Measurements from ENCODE around the gene UGT8.
"Not testable (repeated sequence)": the region's sequence is repeated elsewhere in the genome, so short reads cannot be mapped to it uniquely, and the experiment has no call there.

The UGT8 gene

GRCh38 chr4:114563536-114564315 lies 34.9 kb upstream of the UGT8 start:
- no peak overlapping the region for H3K4me3 ChIP-seq (ENCODE audit: low read depth, low read length)
- CTCF ChIA-PET, result no interaction called here
- DNase-seq (ENCODE audit: low read depth, low spot score), result no peak

GRCh38 chr4:114577386-114577785 lies 21.2 kb upstream of the UGT8 start:
- ChIA-PET POLR2A (no interaction called here), CTCF (no interaction called here)
- no peak for TF ChIP-seq CTCF (IDR thresholded peaks at IDR 0.05; ENCODE audit: insufficient read depth, low read length, missing control alignments)

More at GRCh38 chr4:114563536-114564315, 34.9 kb upstream of the UGT8 start:
- POLR2A ChIA-PET, result no interaction called here
- TF ChIP-seq CTCF (IDR thresholded peaks at IDR 0.05; ENCODE audit: insufficient read depth, low read length, missing control alignments), result no peak

GRCh38 chr4:114582621-114583020 lies 16.0 kb upstream of the UGT8 start:
- POLR2A ChIA-PET, result no interaction called here
- no peak for TF ChIP-seq CTCF (IDR thresholded peaks at IDR 0.05; ENCODE audit: insufficient read depth, low read length, missing control alignments)
- no peak overlapping the region for H3K4me3 ChIP-seq (ENCODE audit: low read depth, low read length)
- CTCF ChIA-PET, result no interaction called here
- no peak for DNase-seq (ENCODE audit: low read depth, low spot score)

More at GRCh38 chr4:114577386-114577785, 21.2 kb upstream of the UGT8 start:
- no peak for DNase-seq (ENCODE audit: low read depth, low spot score)
- H3K4me3 ChIP-seq (ENCODE audit: low read depth, low read length), result no peak overlapping the region

GRCh38 chr4:114588305-114588704 lies 10.3 kb upstream of the UGT8 start:
- TF ChIP-seq CTCF (IDR thresholded peaks at IDR 0.05; ENCODE audit: insufficient read depth, low read length, missing control alignments), result no peak
- no peak overlapping the region for H3K4me3 ChIP-seq (ENCODE audit: low read depth, low read length)
- no peak for DNase-seq (ENCODE audit: low read depth, low spot score)
- POLR2A ChIA-PET, result no interaction called here
- CTCF ChIA-PET, result no interaction called here

- CTCF ChIA-PET; POLR2A ChIA-PET; H3K4me3 ChIP-seq (ENCODE audit: low read depth, low read length); DNase-seq (ENCODE audit: low read depth, low spot score): not testable (repeated sequence)
Observed at GRCh38 chr4:114590360-114590759, 8.2 kb upstream of the UGT8 start.

GRCh38 chr4:114593526-114593925 lies 5.1 kb upstream of the UGT8 start:
- POLR2A ChIA-PET, result no interaction called here
- TF ChIP-seq CTCF (IDR thresholded peaks at IDR 0.05; ENCODE audit: insufficient read depth, low read length, missing control alignments), result no peak
- CTCF ChIA-PET, result no interaction called here
- no peak overlapping the region for H3K4me3 ChIP-seq (ENCODE audit: low read depth, low read length)
- DNase-seq (ENCODE audit: low read depth, low spot score), result no peak

GRCh38 chr4:114595207-114595606 lies 3.4 kb upstream of the UGT8 start:
- DNase-seq (ENCODE audit: low read depth, low spot score), result no peak
- POLR2A ChIA-PET, result no interaction called here
- CTCF ChIA-PET, result no interaction called here
- H3K4me3 ChIP-seq (ENCODE audit: low read depth, low read length), result no peak overlapping the region
- TF ChIP-seq CTCF (IDR thresholded peaks at IDR 0.05; ENCODE audit: insufficient read depth, low read length, missing control alignments), result no peak

Measured in AG04449 (cell line).